IPS-18a (cell line): ENCODE measurements around the gene TMBIM1.

Source experiments
- H3K27ac ChIP-seq: one replicate; pipeline ENCODE4 v1.5.1; 2013; ENCODE audit warnings: low read length
- H3K27me3 ChIP-seq: one replicate; pipeline ENCODE4 v1.6.1; 2013; ENCODE audit warnings: mild to moderate bottlenecking, low read length; ENCODE audit not compliant: control insufficient read depth, insufficient read depth
- H3K36me3 ChIP-seq: one replicate; pipeline ENCODE4 v1.6.1; 2013; ENCODE audit warnings: low read depth, low read length; ENCODE audit not compliant: control insufficient read depth
- H3K4me1 ChIP-seq: one replicate; pipeline ENCODE4 v1.6.1; 2013; ENCODE audit warnings: low read depth, low read length; ENCODE audit not compliant: control insufficient read depth
- H3K4me3 ChIP-seq: one replicate; pipeline ENCODE4 v1.5.1; 2013; ENCODE audit warnings: low read length
- H3K9ac ChIP-seq: one replicate; pipeline ENCODE4 v1.6.1; 2013; ENCODE audit warnings: mild to moderate bottlenecking, low read length, moderate library complexity
- H3K9me3 ChIP-seq: one replicate; pipeline ENCODE4 v1.6.1; 2013; ENCODE audit warnings: low read depth, low read length; ENCODE audit not compliant: control insufficient read depth

TMBIM1 gene

GRCh38 chr2:218285604-218286003, 6.7 kb downstream of the TMBIM1 start:
- no peaks in the 10 kb centered on the region for H3K36me3 ChIP-seq
- peaks cover 9% of the 10 kb centered on the region for H3K4me1 ChIP-seq
- no peak overlapping the region for H3K9ac ChIP-seq
- H3K27me3 ChIP-seq: no peaks in the 10 kb centered on the region
- H3K4me3 ChIP-seq: no peak overlapping the region
- no peak overlapping the region for H3K27ac ChIP-seq
- no peaks in the 10 kb centered on the region for H3K9me3 ChIP-seq

- Histone ChIP-seq H3K27ac (no peak overlapping the region), H3K4me1 (peaks cover 9% of the 10 kb centered on the region), H3K36me3 (no peaks in the 10 kb centered on the region), H3K9ac (no peak overlapping the region), H3K9me3 (no peaks in the 10 kb centered on the region), H3K4me3 (no peak overlapping the region), H3K27me3 (no peaks in the 10 kb centered on the region)
Observed at GRCh38 chr2:218284106-218284811, 8.0 kb downstream of the TMBIM1 start.

- no peaks in the 10 kb centered on the region for H3K36me3 ChIP-seq
- H3K4me3 ChIP-seq: no peak overlapping the region
- H3K27ac ChIP-seq: no peak overlapping the region
- H3K9me3 ChIP-seq: no peaks in the 10 kb centered on the region
- H3K27me3 ChIP-seq: no peaks in the 10 kb centered on the region
- H3K9ac ChIP-seq: no peak overlapping the region
- H3K4me1 ChIP-seq: peaks cover 9% of the 10 kb centered on the region
Observed at GRCh38 chr2:218282173-218282991, 9.9 kb downstream of the TMBIM1 start.

- Histone ChIP-seq H3K9me3 (no peaks in the 10 kb centered on the region), H3K27ac (no peak overlapping the region), H3K9ac (no peak overlapping the region), H3K36me3 (no peaks in the 10 kb centered on the region), H3K27me3 (no peaks in the 10 kb centered on the region), H3K4me3 (no peak overlapping the region), H3K4me1 (no peaks in the 10 kb centered on the region)
Observed at GRCh38 chr2:218281449-218281848, 10.9 kb downstream of the TMBIM1 start.

- H3K27ac ChIP-seq: no peak overlapping the region
- peaks cover 9% of the 10 kb centered on the region for H3K36me3 ChIP-seq
- no peaks in the 10 kb centered on the region for H3K4me1 ChIP-seq
- no peak overlapping the region for H3K9ac ChIP-seq
- no peak overlapping the region for H3K4me3 ChIP-seq
- H3K9me3 ChIP-seq: no peaks in the 10 kb centered on the region
- H3K27me3 ChIP-seq: no peaks in the 10 kb centered on the region
Observed at GRCh38 chr2:218280260-218280870, 11.9 kb downstream of the TMBIM1 start.

GRCh38 chr2:218278531-218279360, 13.6 kb downstream of the TMBIM1 start:
- Histone ChIP-seq H3K27me3 (no peaks in the 10 kb centered on the region), H3K4me3 (no peak overlapping the region), H3K9me3 (no peaks in the 10 kb centered on the region), H3K27ac (no peak overlapping the region), H3K9ac (no peak overlapping the region), H3K4me1 (no peaks in the 10 kb centered on the region), H3K36me3 (peaks cover 22% of the 10 kb centered on the region)

- H3K9me3 ChIP-seq: no peaks in the 10 kb centered on the region
Observed at GRCh38 chr2:218277921-218278320, 14.4 kb downstream of the TMBIM1 start.

GRCh38 chr2:218276986-218277755, 15.1 kb downstream of the TMBIM1 start:
- H3K9me3 ChIP-seq: no peaks in the 10 kb centered on the region
- H3K27me3 ChIP-seq: no peaks in the 10 kb centered on the region
- H3K27ac ChIP-seq: no peak overlapping the region
- no peaks in the 10 kb centered on the region for H3K4me1 ChIP-seq
- H3K9ac ChIP-seq: no peak overlapping the region
- H3K4me3 ChIP-seq: no peak overlapping the region
- H3K36me3 ChIP-seq: peaks cover 24% of the 10 kb centered on the region

More at GRCh38 chr2:218277921-218278320, 14.4 kb downstream of the TMBIM1 start:
- Histone ChIP-seq H3K36me3 (peaks cover 24% of the 10 kb centered on the region), H3K9ac (no peak overlapping the region), H3K27ac (no peak overlapping the region), H3K4me3 (no peak overlapping the region), H3K4me1 (no peaks in the 10 kb centered on the region), H3K27me3 (no peaks in the 10 kb centered on the region)

- Histone ChIP-seq H3K9me3 (no peaks in the 10 kb centered on the region), H3K4me1 (no peaks in the 10 kb centered on the region), H3K4me3 (no peak overlapping the region), H3K27ac (no peak overlapping the region), H3K27me3 (no peaks in the 10 kb centered on the region), H3K36me3 (peaks cover 24% of the 10 kb centered on the region), H3K9ac (no peak overlapping the region)
Observed at GRCh38 chr2:218275371-218276072, 16.8 kb downstream of the TMBIM1 start.

GRCh38 chr2:218274586-218274985, 17.7 kb downstream of the TMBIM1 start:
- H3K9ac ChIP-seq: no peak overlapping the region
- H3K27ac ChIP-seq: no peak overlapping the region
- no peaks in the 10 kb centered on the region for H3K27me3 ChIP-seq
- no peaks in the 10 kb centered on the region for H3K9me3 ChIP-seq
- no peak overlapping the region for H3K4me3 ChIP-seq
- no peaks in the 10 kb centered on the region for H3K4me1 ChIP-seq
- peaks cover 24% of the 10 kb centered on the region for H3K36me3 ChIP-seq
